NCI-H1092 treated with DMSO at 0.1 percent for 48 hours (cell line): Measurements from ENCODE around the gene QPCT.
"Not testable (repeated sequence)": the region's sequence is repeated elsewhere in the genome, so short reads cannot be mapped to it uniquely, and the experiment has no call there.

Source experiments
- DNase-seq: peaks from one replicate; lab custom pipeline; 2025; lab: John Stamatoyannopoulos, UW

Gene QPCT

GRCh38 chr2:37344453-37345361, at the start of gene QPCT:
TSS of gene QPCT (plus strand) at chr2:37344630. CDS start at chr2:37344732, 102 bp downstream.
- peak; percentile 41 for DNase-seq

GRCh38 chr2:37294858-37295257, 49.6 kb upstream of the QPCT start:
- not testable (repeated sequence) for DNase-seq

GRCh38 chr2:37295469-37296073, 48.9 kb upstream of the QPCT start:
- DNase-seq: no peak

GRCh38 chr2:37297632-37298031, 46.8 kb upstream of the QPCT start:
- DNase-seq: no peak

- DNase-seq: no peak
These were observed 44.3 kb upstream of the QPCT start for GRCh38 chr2:37300146-37300545.

- DNase-seq: no peak
These were observed 43.9 kb upstream of the QPCT start for GRCh38 chr2:37300578-37300977.

- no peak for DNase-seq
These were observed 43.0 kb upstream of the QPCT start for GRCh38 chr2:37301408-37301807.

GRCh38 chr2:37302701-37303252, 41.7 kb upstream of the QPCT start:
- no peak for DNase-seq

GRCh38 chr2:37306024-37306423, 38.4 kb upstream of the QPCT start:
- DNase-seq: peak; percentile 52

GRCh38 chr2:37307500-37307899, 36.9 kb upstream of the QPCT start:
- DNase-seq: no peak

GRCh38 chr2:37315364-37315763, 29.1 kb upstream of the QPCT start:
- no peak for DNase-seq

- DNase-seq: no peak
These were observed 28.2 kb upstream of the QPCT start for GRCh38 chr2:37316181-37316580.

GRCh38 chr2:37317746-37318145, 26.7 kb upstream of the QPCT start:
- DNase-seq: no peak

- DNase-seq: no peak
These were observed 26.0 kb upstream of the QPCT start for GRCh38 chr2:37318401-37318800.

GRCh38 chr2:37319754-37320609, 24.4 kb upstream of the QPCT start:
- DNase-seq: no peak

GRCh38 chr2:37321029-37321682, 23.3 kb upstream of the QPCT start:
- DNase-seq: no peak

- no peak for DNase-seq
These were observed 22.1 kb upstream of the QPCT start for GRCh38 chr2:37322368-37322767.

GRCh38 chr2:37323176-37323780, 21.2 kb upstream of the QPCT start:
- no peak for DNase-seq

GRCh38 chr2:37323781-37324535, 20.5 kb upstream of the QPCT start:
- DNase-seq: peak; percentile 22

GRCh38 chr2:37324536-37324785, 20.0 kb upstream of the QPCT start:
- DNase-seq: no peak
